ENCODE measurements around the gene FBXO47.

FBXO47 gene, protein sequence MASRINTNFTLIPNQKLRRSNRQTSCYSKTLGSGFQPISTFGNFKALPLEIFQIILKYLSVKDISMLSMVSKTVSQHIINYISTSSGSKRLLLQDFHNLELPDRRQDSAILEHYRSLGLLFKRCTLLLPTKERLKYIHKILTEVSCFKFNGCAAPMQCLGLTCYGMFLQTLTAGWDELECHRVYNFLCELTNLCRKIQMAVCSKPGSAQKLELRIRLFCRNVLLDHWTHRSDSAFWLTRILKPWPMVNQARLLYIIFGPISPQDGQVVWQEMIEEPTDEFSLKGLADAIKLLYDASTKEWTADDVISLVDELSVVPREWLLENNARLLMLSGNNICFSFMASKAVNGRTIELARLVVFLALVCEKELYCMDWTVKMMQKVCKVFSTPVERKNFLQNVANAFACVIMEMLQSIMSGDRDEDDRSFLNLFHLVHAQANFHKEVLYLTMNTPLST

GRCh38 chr17:38967290-38967738 lies at the start of gene FBXO47:
Gene FBXO47 (minus strand): TSS chr17:38967403. CDS start chr17:38963025, 4,378 bp downstream.
- peak; percentile 40 to 74 (median 54) for DNase-seq

DNA sequence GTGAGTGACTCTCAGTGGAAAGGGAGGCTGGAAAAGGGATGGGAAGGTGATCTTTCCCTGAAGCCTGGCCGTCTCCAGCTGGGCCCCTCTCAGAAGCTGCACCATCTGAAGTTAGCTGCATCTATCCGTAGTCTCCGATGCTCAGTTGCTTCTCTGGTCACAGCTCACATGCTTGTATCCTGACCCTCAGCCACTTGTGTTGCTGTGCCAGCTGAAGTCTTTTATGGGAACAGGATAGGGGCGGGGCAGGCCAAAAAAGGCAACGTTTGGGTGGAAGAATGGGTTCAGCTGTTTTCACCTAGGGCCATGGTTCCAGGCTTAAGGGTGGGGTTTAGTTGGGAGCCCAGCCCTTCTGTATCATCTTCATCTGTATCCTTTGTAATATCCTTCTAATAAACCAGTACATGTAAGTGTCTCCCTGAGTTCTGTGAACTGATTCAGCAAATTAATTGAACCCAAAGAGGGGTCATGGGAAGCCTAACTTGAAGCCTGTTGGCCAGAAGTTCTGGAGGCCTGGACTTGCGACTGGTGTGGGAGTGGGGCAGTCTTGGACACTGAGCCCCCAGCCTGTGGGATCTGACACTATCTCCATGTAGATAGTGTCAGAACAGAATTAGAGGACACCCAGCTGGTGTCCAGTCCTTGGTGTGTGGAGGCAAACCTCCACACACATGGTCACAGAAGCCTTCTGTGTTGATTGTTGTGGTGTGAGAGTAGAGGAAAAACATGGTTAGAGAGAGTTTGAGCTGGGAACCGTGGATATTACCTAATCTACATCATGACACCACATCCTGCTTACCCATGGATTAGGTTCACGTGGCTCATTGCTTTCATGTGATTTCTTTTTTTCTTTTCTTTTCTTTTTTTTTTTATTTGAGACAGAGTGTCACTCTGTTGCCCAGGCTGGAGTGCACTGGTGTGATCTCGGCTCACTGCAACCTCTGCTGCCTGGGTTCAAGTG lies 49.3 kb upstream of the FBXO47 start:
- DNase-seq: no peak

GRCh38 chr17:39015546-39015935 lies 48.3 kb upstream of the FBXO47 start:
- DNase-seq: no peak

- no peak for DNase-seq
These were observed 47.8 kb upstream of the FBXO47 start for GRCh38 chr17:39014795-39015545.

DNA sequence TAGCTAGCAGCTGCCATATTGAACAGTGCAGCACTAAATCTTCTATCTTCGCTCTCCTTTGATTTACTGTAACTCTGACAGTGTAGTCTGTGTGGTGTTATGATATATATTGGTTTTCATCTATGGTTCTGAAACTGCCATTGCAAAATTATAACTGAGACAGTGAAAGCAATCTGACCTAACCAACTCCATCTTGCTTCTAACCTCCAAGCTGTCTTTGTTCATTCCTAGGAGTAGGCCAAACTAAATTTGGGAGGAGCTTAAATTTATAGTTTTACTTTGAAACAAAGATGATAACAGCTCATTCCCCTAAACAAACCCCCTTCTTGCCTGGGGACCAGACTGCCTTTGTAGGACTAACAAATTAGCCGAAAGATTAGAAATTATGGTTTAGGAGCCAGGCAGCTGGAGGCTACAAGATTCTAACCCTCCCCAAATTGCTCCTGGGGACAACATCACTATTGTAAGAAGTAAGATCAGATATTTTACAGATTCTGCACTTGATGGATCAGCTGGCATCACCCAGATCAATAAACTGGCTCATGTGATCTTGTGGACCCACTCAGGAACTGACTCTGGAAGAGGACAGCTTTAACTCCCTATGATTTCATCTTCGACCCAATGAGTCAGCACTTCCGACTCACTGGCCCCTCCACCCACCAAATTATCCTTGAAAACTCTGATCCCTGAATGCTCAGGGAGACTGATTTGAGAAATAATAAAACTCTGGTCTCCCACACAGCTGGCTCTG lies 47.0 kb upstream of the FBXO47 start:
- no peak for DNase-seq

DNA sequence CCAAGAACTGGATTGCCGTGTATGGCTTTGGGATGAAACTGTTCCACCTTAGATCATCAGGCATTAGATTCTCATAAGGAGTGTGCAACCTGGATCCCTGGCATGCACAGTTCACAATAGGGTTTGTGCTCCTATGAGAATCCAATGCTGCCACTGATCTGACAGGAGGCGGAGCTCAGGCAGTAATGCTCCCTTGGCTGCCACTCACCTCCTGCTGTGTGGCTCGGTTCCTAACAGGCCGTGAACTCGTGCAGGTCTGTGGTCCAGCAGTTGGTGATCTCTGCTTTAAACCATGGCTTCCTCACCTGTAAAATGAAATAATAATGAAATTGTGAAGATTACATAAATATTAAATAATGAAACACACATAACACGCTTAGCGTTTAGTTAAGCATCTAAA lies 45.5 kb upstream of the FBXO47 start:
- DNase-seq: no peak

- DNase-seq: no peak
These were observed 44.8 kb upstream of the FBXO47 start for GRCh38 chr17:39011907-39012468.

GRCh38 chr17:39009581-39010001 lies 42.4 kb upstream of the FBXO47 start:
- no peak for DNase-seq

DNA sequence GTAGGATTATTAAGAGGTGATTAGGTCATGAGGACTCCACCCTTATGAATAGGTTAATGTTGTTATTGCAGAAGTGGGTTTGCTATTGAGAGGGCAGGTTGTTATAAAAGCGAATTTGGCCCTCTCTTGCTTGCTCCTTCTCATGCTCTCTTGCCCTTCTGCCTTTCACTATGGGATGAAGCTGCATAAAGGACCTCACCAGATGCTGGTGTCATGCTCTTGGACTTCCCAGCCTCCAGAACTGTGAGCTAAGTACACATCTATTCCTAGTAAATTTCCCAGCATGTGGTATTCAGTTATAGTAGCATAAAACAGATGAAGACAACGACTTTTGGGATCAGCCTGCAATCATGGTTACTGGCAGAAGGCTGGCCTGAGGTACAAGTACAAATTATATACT lies 41.4 kb upstream of the FBXO47 start:
- DNase-seq: no peak

DNA sequence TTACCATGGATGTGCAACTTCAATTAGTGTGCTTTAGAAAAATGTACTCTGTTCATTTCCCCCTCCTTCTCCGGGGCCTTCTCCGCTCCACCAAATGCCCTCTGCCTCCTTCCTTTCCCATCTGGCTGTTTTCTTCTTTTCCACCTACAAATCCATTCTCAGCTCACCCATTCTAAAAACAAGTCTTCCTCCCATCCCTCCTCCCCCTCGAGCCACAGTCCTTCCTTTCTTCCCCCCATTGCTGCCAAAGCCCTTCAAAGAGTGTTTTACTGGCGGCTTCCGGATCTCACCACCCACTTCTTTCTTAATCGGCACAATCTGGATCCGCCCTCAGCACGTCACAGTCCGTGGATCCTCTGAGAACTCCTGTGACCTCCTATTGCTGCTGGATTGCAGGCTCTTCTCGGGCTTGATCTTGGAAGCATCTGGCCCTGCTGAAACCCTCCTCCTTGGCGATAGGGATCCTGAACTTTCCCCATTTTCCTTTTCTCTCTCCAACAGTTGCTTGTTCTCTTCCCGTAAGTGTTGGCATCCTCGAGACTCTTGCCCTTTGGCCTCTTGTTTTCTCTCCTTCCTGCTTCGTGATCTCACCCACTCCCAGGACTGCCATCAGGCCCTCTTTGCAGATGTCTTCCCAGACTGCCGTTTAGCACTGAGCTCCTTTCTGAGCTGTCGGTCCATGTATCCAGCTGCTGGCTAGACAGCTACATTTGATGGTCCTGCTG lies 36.0 kb upstream of the FBXO47 start:
- DNase-seq: peak in 1 of 4 experiments; percentile 24

GRCh38 chr17:39001703-39002637 lies 34.8 kb upstream of the FBXO47 start:
- no peak for DNase-seq

DNA sequence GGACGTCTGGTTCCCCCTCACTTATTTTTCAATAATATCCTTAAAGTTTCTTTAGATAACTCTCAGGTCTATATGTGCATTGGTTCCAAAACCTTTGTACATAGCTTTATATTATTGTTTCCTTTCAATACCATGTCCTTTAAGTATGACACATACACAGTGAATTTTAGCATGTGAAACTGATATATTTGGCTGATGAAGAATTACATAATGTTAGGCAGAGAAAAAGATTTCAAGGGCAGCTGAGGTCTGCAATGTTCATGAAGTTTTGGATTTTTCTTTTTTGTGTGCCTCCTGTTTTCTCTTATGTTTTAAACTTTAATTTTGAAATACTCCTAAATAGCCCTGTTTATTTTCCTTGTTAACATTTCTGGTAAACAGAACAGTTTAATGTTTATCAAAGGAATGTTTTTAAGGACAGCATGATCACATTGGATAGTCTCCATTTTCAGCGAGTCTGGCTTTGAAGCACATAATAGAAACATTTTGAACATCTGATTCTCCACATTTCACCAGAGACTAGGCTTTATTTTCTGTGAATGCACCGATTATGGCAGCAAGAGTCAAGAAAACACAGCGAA lies 32.9 kb upstream of the FBXO47 start:
- no peak for DNase-seq

DNA sequence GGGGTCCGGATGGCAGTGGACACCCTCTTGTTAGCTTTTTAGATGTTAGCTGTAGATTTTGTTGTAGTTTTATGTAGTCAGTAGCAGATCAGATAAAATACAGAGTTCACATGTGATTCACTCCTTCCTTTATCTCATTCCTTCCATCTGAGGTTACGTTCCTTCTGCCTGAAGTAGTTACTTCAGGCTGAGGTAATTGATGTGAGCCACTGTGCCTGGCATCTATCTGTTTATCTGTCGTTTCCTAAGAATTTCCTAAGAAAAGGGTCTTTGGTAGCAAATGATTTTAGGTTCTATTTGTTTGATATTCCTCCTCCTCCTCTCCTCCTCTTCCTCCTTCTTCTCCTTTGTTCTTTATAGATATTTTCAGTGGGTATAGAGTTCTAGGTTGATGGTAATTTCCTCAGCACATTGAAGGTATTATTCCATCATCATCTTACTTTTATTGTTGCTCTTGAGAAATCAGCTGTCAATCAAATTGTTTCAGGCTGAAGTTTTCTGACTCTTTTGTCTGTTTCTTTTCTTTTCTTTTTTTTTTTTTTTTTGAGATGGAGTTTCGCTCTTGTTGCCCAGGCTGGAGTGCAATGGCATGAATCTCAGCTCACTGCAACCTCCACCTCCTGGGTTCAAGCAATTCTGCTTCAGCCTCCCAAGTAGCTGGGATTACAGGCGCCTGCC lies 29.6 kb upstream of the FBXO47 start:
- DNase-seq: no peak

GRCh38 chr17:38994026-38994425 lies 26.8 kb upstream of the FBXO47 start:
- no peak for DNase-seq

DNA sequence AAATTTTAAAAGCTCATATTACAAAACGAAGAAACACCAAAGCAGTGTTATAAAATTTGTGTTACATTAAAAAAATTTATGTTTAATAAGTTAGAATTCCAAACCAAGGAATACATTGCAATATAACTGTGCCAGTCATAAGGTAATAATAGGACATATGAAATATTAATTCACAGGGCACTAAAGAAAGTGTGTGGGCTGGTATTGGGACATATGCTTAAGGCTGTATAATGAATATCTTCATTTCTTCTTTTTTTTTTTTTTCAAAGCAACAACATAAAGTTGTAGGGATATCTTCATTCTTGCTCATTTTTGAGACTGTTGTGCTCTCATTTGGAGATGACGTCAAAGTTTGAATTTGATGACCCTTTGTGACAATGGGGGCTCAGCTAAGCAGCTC lies 17.5 kb upstream of the FBXO47 start:
- DNase-seq: no peak

- DNase-seq: no peak
These were observed 15.9 kb upstream of the FBXO47 start for GRCh38 chr17:38982858-38983746.

- DNase-seq: no peak
These were observed 14.4 kb upstream of the FBXO47 start for GRCh38 chr17:38981636-38982035.
